ENCODE results near the gene INSYN2B.
"Not testable (repeated sequence)": the region's sequence is repeated elsewhere in the genome, so short reads cannot be mapped to it uniquely, and the experiment has no call there.

The INSYN2B gene

GRCh38 chr5:169970911-169971765, 9.2 kb downstream of the INSYN2B start:
- FAIRE-seq: no peak

GRCh38 chr5:169970339-169970738, 10.0 kb downstream of the INSYN2B start:
- no peak for FAIRE-seq

GRCh38 chr5:169964246-169964645, 16.0 kb downstream of the INSYN2B start:
- no peak for FAIRE-seq

- no peak for FAIRE-seq
These were observed 19.6 kb downstream of the INSYN2B start for GRCh38 chr5:169960659-169961058.

- FAIRE-seq: no peak
These were observed 22.0 kb downstream of the INSYN2B start for GRCh38 chr5:169958278-169958677.

- FAIRE-seq: no peak
These were observed 23.5 kb downstream of the INSYN2B start for GRCh38 chr5:169956756-169957155.

- FAIRE-seq: no peak
These were observed 24.2 kb downstream of the INSYN2B start for GRCh38 chr5:169956126-169956525.

DNA sequence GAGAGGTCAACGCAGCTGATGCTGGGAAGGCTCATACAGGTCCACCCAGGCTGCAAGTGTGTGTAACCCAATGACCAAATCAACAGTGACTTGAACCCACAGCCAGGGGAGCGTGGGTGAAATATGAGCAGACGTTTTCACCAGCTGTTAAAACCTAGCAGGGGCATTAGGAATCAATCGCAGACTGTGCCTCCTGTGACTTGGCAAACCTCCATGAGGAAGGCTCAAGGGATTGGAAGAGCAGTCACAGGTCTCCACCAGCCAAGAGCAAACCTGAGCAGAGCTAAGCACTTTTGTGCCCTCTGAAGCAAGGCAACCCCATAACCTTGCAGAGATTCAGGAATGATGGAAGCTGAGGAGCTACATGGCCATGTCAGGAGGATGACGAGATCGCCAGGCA, 25.5 kb downstream of the INSYN2B start:
- no peak for FAIRE-seq

GRCh38 chr5:169953196-169953595, 27.1 kb downstream of the INSYN2B start:
- FAIRE-seq: not testable (repeated sequence)

GRCh38 chr5:169950333-169950732, 30.0 kb downstream of the INSYN2B start:
- no peak for FAIRE-seq

- no peak for FAIRE-seq
These were observed 33.5 kb downstream of the INSYN2B start for GRCh38 chr5:169946743-169947295.

DNA sequence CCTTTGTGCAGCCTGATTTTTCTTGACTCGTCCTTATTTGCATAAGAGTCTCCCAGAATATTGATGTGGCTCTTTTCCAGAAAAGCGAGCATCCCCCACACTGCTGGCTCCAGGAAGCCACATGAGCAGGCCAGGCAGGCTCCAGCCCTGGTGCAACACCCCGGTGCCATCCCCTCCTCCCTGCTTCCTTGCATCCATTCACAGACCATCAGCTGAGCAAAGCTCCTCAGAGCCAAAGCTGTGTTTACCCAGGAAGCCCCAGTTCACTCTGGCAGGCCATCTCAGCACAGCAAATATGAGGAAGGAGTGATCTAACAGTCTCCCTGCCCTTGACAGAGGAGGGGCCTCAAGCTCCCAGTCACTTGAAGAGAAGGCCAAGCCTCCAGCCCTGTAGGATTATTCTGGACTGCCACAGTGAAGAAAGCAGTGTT, 34.4 kb downstream of the INSYN2B start:
- FAIRE-seq: no peak

- no peak for FAIRE-seq
These were observed 35.2 kb downstream of the INSYN2B start for GRCh38 chr5:169944922-169945680.

DNA sequence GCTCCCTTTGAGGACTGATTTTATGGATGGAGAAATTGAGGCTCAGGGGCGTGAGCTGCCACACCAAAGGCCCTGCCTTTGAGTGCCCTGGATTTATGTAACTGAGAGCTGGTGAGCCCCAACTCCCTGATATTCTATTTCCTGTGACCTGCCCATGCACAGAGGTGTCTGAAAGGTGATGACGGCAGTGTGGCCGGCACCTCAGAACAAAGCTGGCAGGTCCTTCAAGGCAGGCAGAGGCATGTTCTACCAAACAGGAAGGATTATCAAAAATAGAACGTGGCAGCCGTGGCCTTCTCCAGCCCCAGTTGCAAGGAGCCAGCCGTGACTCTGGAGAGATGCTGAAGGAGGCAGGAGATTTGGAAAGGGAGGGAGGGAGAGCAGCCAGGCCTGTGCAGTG, 36.2 kb downstream of the INSYN2B start:
- FAIRE-seq: no peak

GRCh38 chr5:169943026-169943425, 37.3 kb downstream of the INSYN2B start:
- FAIRE-seq: no peak

- FAIRE-seq: no peak
These were observed 38.1 kb downstream of the INSYN2B start for GRCh38 chr5:169942181-169942580.

- no peak for FAIRE-seq
These were observed 38.8 kb downstream of the INSYN2B start for GRCh38 chr5:169941542-169941941.

GRCh38 chr5:169939731-169940130, 40.6 kb downstream of the INSYN2B start:
- FAIRE-seq: no peak

DNA sequence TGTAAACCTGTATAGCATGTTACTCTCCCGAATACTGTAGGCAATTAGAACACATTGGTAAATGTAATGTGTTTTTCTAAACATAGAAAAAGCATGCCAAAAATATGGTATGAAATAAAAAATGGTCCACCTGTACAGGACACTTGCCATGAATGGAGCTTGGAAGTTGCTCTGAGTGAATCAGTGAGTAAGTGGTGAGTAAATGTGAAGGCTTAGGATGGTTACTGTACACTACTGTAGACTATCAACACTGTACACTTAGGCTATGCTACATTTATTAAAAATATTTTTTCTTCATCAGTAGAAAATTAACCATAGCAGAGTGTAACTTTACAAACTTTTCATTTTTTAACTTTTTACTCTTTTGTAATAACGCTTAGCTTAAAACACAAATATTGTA, 41.9 kb downstream of the INSYN2B start:
- no peak for FAIRE-seq

DNA sequence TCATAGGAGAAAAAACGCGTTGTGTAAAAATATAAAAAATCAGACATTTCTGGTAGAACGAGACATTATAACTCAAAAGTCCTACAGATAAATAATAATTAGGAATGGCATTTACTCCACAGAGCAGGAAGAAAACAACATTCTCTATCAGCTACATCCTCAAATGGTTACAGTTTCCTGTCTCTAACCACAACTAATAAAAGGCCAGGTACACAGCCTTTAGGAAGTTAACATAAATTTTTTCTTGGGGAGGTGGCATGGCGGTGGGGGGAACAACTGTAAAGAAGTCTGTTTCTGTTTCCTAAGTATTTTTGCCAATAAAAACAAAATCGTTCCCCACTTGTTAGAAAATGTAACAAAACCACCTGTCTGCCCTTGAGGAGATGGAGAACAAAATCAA, 44.5 kb downstream of the INSYN2B start:
- no peak for FAIRE-seq

DNA sequence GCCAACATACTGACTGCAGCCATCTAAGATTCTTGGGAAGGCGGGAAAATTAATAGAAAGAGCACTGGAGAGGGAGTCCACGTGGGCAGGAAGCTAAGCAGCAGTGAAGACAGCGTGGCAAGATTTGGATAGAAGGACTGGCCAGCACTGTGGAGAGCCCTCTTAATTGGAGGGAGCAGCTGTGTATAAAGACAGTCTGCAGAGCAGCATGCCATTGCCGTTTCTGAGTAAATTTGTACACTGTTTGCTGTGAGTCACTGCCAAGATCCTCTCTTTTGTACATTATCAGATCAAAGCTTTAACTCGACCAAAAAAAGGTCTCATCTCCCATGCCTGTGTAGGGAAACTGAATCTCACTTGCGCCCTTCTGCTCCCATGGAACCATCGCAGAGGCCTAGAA, 45.3 kb downstream of the INSYN2B start:
- FAIRE-seq: no peak

GRCh38 chr5:169933616-169934015, 46.7 kb downstream of the INSYN2B start:
- FAIRE-seq: no peak

GRCh38 chr5:169933127-169933526, 47.2 kb downstream of the INSYN2B start:
- FAIRE-seq: no peak

- FAIRE-seq: no peak
These were observed 56.3 kb downstream of the INSYN2B start for GRCh38 chr5:169923988-169924387.
